Ecto neural progenitor cell (in vitro differentiated cells): ENCODE measurements around the gene TLR6.
"Not testable (repeated sequence)": the region's sequence is repeated elsewhere in the genome, so short reads cannot be mapped to it uniquely, and the experiment has no call there.

Experiments
- DNase-seq: peaks from one replicate; pipeline ENCODE4 v3.0.0-alpha.2; 2018; ENCODE audit warnings: low spot score

Gene TLR6

GRCh38 chr4:38787693-38788092 lies 68.9 kb downstream of the TLR6 start:
- no peak for DNase-seq

- no peak for DNase-seq
Measured at GRCh38 chr4:38785901-38786402, 70.7 kb downstream of the TLR6 start.

- DNase-seq = no peak
Measured at GRCh38 chr4:38785041-38785790, 71.4 kb downstream of the TLR6 start.

- DNase-seq = no peak
Measured at GRCh38 chr4:38784141-38784540, 72.5 kb downstream of the TLR6 start.

GRCh38 chr4:38783109-38783460 lies 73.5 kb downstream of the TLR6 start:
- DNase-seq = no peak

- DNase-seq = no peak
Measured at GRCh38 chr4:38782452-38783108, 74.0 kb downstream of the TLR6 start, which contains the start of gene TLR10. Gene TLR10, minus strand, starts transcription at chr4:38782990. Its CDS starts 7,400 bp downstream, at chr4:38775590.

- no peak for DNase-seq
Measured at GRCh38 chr4:38781854-38782261, 74.8 kb downstream of the TLR6 start.

- no peak for DNase-seq
Measured at GRCh38 chr4:38780833-38781484, 75.7 kb downstream of the TLR6 start.

- no peak for DNase-seq
Measured at GRCh38 chr4:38779790-38780189, 76.8 kb downstream of the TLR6 start.

- not testable (repeated sequence) for DNase-seq
Measured at GRCh38 chr4:38777925-38778324, 78.7 kb downstream of the TLR6 start.

- no peak for DNase-seq
Measured at GRCh38 chr4:38775326-38775725, 81.3 kb downstream of the TLR6 start.

GRCh38 chr4:38774181-38774955 lies 82.2 kb downstream of the TLR6 start:
- DNase-seq = no peak
